ENCODE data around the gene SLC9A3.
"Not testable (repeated sequence)": the region's sequence is repeated elsewhere in the genome, so short reads cannot be mapped to it uniquely, and the experiment has no call there.

SLC9A3 gene

DNA sequence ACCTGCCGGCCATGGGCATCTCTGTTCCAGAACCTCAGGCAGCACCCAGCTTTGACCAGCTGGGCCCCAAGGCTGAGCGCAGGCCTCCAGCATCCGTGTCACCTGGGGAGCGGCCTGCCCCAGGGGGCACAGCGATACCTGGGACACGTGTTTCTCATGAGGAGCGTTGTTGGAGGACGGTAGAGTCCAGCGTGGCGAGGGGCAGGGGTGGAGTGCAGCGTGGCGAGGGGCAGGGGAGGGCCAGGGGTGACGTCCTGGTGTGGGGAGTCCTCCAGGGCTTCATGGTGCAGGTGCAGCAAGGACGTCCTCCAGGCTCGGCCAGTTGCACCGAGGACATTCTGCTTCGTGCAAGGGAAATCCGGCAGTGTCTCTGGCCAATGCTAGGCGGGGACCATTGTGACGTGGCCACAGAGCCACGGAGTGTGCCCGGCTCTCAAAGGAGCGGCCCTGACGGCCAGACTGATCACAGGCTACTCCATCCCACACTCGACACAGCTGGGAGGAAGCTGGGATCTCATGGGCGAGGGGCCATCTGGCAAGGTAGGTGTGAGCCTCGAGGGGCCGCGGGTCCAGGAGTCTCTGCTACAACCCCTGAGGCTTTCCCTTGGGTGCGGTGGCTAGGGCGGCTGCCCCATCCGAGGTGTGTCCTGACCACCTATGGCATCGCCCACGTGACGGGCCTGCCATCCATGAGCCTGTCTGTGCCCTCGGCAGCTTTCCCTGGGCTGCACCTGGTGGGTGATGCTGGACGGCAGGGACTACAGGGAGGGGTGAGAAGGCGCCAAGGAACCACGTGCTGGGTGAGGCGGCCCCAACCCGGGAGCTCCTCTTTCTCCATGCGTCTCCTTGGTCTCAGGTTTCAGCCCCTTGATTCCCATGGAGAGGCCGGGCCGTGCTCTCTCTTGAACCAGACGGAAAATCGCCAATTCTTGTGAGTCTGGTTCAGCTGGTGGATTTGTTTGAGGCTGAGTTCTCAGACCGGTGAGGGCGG, 33.8 kb downstream of the SLC9A3 start:
- TF ChIP-seq, protein P1, sequence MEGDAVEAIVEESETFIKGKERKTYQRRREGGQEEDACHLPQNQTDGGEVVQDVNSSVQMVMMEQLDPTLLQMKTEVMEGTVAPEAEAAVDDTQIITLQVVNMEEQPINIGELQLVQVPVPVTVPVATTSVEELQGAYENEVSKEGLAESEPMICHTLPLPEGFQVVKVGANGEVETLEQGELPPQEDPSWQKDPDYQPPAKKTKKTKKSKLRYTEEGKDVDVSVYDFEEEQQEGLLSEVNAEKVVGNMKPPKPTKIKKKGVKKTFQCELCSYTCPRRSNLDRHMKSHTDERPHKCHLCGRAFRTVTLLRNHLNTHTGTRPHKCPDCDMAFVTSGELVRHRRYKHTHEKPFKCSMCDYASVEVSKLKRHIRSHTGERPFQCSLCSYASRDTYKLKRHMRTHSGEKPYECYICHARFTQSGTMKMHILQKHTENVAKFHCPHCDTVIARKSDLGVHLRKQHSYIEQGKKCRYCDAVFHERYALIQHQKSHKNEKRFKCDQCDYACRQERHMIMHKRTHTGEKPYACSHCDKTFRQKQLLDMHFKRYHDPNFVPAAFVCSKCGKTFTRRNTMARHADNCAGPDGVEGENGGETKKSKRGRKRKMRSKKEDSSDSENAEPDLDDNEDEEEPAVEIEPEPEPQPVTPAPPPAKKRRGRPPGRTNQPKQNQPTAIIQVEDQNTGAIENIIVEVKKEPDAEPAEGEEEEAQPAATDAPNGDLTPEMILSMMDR (IDR thresholded peaks at IDR 0.05; ENCODE audit: insufficient read depth, missing control alignments): no peak
- FAIRE-seq (no peak), DNase-seq (ENCODE audit: insufficient read length, low spot score) (no peak)

DNA sequence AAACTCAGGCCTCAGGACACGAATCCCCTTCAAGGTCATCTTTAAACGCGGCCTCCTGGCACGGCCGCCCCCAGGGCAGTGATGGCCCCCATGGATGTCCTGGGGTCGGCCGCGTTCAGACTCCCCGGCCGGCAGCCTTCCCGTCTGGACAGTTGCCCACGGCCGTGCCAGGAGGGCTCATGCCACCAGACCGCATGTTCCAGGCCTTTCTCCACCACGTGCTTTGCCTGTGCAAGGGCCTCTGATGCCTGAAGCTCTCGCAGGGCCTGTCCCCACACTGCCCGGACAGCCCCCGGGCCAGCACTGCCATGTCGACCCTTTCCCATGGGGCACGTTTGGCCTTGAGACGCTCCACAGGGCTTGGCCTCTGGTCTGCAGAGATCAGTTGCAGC, 34.6 kb downstream of the SLC9A3 start:
- TF ChIP-seq, protein P1 (IDR thresholded peaks at IDR 0.05; ENCODE audit: insufficient read depth, missing control alignments): no peak
- DNase-seq (ENCODE audit: insufficient read length, low spot score): no peak
- FAIRE-seq: no peak

GRCh38 chr5:488744-489688, 35.2 kb downstream of the SLC9A3 start:
- TF ChIP-seq, protein P1 (IDR thresholded peaks at IDR 0.05; ENCODE audit: insufficient read depth, missing control alignments): no peak
- no peak for DNase-seq (ENCODE audit: insufficient read length, low spot score)
- no peak for FAIRE-seq

GRCh38 chr5:488241-488640, 36.0 kb downstream of the SLC9A3 start:
- DNase-seq (ENCODE audit: insufficient read length, low spot score): no peak
- FAIRE-seq: no peak
- TF ChIP-seq, protein P1 (IDR thresholded peaks at IDR 0.05; ENCODE audit: insufficient read depth, missing control alignments): no peak

DNA sequence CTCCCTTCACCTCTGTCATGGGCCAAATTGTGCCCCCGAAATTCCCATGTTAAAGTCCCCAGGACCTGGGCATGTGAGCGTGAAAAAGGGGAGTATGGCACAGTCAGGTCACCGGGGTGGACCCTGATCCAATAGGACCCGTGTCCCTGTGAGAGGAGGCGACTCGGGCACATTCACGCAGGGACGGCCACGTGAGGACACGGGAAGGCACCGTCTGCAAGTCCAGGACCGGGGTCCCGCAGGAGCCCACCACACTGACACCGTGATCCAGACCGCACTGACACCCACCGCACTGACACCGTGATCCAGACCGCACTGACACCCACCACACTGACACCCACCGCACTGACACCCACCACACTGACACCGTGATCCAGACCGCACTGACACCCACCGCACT, 37.7 kb downstream of the SLC9A3 start:
- FAIRE-seq; DNase-seq (ENCODE audit: insufficient read length, low spot score): not testable (repeated sequence)

DNA sequence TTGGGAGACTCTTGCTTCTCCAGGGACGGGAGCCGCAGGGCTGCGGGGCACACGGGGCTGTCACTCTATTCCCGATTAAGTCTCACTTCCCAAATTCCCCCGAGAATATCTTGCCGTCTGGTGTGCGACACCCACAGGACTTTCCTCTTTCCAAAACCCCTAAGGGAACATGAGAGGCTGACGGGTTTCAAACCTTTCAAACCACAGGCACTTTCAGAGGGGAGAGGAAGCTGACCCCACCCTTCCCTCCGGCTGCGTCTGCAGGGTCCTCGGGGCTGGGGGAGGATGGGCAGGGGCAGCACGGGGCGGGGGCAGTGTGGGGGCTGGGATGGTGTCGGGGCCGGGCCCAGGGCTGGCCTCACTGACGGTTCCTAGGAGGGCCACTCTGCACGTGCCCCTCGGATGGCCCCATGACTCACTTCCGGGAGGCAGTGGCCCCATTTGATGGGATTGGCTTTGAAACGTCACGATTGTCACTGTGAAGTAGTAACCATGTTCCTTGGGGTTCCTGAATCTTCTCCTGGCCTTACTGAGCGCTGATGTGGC, 38.2 kb downstream of the SLC9A3 start:
- no peak for FAIRE-seq
- TF ChIP-seq, protein P1 (IDR thresholded peaks at IDR 0.05; ENCODE audit: insufficient read depth, missing control alignments): no peak
- no peak for DNase-seq (ENCODE audit: insufficient read length, low spot score)
